Eye (tissue), 1 donor: ENCODE results near the gene ATP6AP2.
"Not testable (repeated sequence)": the region's sequence is repeated elsewhere in the genome, so short reads cannot be mapped to it uniquely, and the experiment has no call there.

ENCODE experiments used
- DNase-seq: peaks from one replicate; pipeline ENCODE4 v3.0.0-alpha.2; 2015

Gene ATP6AP2, protein sequence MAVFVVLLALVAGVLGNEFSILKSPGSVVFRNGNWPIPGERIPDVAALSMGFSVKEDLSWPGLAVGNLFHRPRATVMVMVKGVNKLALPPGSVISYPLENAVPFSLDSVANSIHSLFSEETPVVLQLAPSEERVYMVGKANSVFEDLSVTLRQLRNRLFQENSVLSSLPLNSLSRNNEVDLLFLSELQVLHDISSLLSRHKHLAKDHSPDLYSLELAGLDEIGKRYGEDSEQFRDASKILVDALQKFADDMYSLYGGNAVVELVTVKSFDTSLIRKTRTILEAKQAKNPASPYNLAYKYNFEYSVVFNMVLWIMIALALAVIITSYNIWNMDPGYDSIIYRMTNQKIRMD

DNA sequence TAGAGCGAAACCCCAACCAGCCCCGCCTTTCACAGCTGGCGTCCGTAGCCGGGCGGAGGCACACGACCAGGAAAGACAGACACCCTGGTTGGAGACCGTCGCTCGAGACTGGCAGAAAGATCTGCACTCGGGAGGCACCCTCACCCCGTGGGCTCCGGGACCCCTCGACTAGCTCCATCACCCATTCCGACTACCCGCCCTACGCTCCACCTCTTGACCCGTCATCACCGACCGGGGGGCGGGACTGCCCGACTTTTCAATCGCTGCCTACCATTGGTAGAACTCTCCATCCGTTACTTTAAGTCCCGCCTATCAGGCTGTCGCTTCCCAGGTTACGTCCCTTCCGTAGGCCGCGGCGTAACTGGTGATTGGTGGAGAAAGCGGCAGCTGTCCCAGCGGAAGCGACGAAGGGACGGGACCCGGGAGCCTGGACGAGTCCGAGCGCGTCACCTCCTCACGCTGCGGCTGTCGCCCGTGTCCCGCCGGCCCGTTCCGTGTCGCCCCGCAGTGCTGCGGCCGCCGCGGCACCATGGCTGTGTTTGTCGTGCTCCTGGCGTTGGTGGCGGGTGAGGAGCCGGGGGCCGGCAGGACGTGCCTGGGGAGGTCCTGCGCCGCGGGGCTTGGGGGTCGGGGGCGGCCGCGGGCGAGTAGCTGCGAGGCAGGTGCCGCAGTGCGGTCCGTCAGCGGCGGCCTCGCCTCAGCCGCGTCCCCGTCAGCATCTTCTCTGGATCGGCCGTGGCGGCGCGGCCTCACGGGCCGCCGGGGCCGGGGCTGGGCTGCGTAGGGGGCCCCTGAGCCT is at the start of gene ATP6AP2:
ATP6AP2 (plus strand) TSS at position 434 of the 799 bp plus-strand sequence; CDS start at position 530, 96 bp downstream.
- peak; percentile 97 for DNase-seq

DNA sequence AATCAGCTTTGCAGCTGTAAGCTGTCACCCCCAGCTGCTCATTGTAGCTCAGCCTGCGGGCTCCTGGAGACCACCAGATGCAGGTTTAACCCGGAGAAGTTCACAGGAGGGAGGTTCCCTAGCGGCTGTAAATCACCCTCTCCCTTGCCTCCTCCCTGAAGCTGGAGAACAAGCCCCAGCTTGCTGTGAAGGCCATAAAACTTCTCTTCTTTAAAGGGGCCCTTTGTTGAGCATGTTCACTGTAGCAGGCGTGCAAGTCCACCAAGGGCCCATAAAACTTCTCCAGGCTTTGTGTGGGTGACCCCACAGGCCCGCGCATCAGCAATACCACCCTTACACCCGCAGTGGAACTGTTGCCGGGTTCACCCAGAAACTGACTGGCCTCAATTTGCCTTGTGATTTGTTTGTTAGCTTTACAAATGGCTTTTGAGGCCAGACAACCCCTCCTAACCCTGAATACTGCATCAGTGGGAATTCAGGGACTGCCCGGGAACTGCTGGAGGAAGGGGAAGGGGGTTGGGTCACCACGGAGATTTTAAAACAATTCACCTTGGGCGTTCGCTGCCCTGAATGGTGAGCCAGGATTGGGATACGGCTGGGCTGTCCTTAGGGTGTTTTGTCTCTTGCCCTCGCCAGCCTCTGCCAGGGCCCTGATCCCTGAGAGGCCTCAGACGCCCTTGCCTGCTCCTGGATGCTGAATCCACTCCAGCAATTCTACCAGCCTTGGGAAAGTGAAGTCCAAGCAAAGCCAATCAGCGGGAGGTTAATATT is 49.5 kb upstream of the ATP6AP2 start:
- DNase-seq: peak; percentile 27

DNA sequence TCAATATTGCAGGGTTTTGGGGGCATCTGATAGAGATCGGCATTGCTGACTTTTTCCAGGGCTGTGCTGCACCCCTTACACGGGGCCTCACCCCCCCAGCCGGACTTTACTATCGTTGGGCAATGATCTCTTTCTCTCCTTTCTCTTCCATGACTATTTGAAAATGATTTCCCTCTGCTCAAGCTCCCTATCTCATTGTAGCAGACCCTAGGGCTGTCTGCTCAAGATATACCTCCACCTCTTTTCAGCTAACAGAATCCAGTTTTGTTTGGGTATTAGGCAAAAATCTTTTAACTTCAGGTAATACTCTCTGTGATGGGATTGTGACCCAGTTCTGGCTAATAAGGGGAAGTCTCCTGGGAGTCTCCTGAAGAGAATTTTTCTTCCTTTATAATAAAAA is 43.5 kb upstream of the ATP6AP2 start:
- DNase-seq: no peak

DNA sequence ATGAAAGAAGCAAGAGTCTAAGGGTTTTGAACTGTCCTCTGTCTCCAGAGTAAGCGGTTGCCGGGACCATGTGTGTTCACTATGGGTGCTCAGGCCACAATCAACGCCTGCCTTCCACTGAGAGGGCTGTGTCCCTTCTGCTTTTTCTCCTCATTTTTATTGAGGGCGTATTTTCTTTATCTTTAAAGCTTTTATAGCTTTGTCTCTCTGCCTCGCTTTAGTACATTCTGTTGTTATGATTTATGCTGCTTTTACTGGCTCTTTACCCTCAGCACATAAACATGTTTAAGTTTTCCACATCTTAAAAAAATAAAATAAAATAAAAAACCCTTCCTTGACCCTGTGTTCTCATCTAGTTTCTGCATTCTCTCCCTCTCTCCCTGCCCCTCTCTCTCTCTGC is 42.4 kb upstream of the ATP6AP2 start:
- DNase-seq: no peak

DNA sequence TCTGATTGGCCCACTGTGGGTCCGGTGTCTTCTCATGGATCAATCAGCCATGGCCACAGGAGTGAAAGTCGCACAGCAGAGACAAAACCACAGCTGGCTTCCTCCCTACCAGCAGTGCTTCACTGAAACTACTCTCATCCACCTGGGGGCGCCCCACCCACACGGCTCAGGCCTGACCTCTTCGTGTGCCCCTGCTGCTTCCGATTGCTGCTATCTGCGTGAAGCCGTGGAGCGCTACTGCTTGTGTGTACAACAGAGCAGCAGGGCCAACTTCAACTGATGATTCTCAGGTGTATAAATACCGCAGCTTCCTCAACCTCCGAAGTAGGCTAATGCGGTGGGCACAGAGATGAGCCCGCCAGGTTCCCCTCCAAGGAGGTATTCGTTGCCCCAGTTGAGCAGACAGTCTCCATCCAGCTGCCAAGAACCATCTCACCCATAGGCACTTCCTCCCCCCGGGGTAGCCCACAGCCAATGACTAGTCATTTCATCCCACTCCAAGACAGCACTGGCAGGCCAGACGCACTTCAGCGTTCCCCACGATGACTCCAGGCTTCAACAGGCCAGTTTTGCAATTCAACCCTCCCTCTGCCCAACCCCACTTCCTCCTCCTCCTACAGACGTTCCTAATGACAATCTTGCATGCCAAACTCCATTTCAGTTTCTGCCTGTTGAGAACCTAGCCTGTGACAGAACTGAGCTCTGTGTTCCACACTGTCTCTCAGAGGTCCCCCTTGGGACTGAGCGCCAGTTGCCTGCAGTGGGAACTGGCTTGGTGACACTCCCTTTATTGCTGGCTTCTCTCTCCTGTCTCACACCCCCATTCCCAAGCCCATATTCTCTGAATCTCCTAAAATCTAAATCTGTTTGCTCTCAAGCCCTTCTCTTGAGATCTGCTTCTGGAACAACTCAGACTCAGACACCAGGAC is 41.3 kb upstream of the ATP6AP2 start:
- no peak for DNase-seq

DNA sequence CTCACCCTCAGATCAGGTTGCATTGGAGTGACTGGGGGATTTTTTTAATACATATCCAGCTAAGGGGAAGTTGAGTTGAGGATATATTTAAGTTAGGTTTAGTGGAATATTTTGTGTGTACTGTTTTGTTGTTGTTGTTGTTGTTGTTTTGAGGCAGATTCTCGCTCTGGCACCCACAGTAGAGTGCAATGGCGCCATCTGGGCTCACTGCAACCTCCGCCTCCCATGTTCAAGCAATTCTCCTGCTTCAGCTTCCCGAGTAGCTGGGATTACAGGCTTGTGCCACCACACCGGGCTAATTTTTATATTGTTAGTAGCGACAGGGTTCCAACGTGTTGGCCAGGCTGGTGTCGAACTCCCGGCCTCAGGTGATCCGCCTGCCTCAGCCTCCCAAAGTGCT is 38.6 kb upstream of the ATP6AP2 start:
- no peak for DNase-seq

DNA sequence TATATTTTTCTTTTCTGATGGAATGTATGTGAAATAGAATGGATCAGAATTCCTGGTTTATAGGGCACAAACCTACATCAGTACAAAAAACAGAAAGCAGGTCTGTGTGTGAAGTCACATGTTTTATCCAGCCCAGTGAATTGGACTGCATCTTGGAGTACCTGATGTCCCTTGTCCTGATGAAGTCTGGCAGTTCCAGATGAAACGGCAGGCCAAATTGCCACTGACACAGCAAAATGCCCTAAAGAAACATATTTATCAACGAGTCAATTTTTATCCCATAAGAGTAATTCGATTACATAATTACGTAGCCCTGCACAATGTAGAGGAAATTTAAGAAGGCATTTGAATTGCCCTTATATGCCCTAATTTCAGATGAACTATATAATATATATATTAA is 37.8 kb upstream of the ATP6AP2 start:
- DNase-seq: no peak

DNA sequence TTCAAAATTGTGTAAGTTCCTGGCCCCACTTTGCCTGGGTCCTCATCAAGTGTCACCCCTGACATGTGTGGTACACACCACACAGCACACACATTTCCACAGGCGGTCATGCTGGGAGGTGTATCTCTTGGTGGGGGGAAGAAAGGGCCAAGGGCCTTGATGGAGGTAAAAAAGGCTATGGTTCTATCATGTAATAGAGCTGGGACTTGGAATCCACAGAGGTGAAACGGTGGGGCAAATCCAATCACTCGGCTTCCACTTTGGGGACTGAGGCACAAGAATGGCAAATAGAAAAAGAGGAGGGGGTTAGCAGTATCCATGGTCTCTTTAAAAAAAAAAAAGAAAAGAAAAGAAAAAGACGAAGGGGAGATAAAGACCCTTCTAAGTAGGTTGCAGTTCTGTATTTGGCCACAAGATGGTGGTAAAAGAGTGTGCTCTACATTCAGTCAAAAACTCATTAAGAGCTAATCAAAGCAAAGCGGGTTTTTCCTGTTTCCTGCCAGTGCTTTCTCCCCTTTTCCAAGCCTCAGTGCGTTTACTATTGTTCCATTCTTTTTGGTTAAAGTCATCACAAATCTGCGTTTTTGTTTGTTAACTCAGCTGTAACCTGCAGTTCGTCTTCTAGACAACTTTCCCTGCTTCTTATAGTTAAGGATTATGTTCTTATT is 37.0 kb upstream of the ATP6AP2 start:
- peak; percentile 91 for DNase-seq

DNA sequence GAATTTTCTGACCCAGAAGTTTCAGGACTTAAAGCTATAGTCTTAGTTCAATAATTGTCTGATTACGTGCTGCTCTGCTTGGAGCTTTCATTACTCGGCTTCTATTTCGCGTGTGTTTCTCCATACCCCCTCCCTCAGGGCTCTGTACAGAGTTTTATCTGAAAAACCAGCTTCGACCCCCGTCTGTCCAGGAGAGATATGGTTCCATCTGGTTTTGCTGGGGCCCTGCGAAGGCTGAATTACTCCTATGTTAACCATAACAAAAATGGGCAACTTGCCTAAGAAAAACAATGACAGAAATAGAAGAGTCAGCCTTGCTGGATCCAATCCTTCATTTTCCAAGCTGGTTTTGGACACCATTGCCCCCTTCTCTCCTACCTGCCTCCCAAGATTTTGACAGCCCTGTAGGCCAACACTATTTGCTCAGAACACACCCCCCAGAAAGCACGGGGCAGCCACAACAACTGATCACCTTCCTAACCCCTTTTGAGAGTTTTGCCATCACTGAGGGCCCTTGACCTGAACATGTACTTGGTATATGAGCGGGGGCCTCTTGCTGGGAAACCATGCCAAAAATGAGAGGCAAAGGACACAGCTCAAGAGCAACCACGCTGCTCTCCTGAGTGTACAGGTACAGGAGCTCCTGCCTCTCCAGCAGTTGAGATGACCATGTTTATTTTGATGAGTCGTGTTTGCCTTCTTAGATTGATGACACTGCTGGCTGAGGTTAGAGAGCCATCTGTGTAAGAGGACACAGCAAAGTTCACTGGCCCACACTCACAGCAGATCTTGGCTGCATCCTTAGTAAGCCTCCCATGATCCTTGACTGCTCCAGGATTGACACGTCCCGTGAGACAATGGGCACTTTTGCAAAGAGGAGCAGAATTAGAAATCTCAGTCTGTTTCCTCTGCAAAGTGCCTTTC is 36.2 kb upstream of the ATP6AP2 start:
- no peak for DNase-seq

DNA sequence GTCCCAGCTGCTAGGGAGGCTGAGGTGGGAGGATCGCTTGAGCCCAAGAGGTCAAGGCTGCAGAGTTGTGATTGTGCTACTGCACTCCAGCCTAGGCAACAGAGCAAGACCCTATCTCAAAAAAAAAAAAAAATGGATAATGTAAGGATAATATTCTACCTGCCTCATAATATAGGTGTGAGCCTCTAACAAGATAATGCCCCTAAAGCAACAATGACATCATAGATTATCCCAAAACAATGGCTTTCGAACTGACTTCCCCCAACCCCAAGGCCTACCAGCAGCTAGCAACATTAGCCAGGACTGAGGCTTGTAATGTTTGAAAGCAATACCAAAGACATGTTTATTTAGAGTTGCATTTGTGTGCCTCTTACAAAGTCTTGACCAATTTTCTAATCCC is 33.9 kb upstream of the ATP6AP2 start:
- DNase-seq: no peak

DNA sequence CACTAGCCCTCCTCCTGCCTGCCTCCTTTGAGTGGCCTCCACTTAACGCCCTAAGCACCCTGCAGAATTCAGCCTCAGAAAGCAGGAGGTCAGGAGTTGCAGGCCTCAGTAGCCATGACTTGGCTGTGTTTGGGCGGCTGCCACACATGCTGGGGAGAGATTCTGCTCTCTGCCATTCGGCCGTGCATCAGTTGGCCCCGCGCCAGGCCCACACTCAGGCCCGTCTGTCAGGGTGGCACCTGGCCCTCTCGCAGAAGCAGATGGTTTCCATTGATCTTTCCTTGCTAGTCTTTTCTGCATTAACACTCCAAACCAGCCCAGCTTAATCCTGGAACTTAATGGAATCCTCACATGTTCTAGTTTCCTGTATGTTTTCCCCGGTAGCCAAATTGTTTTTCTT is 30.7 kb upstream of the ATP6AP2 start:
- DNase-seq: peak; percentile 56

DNA sequence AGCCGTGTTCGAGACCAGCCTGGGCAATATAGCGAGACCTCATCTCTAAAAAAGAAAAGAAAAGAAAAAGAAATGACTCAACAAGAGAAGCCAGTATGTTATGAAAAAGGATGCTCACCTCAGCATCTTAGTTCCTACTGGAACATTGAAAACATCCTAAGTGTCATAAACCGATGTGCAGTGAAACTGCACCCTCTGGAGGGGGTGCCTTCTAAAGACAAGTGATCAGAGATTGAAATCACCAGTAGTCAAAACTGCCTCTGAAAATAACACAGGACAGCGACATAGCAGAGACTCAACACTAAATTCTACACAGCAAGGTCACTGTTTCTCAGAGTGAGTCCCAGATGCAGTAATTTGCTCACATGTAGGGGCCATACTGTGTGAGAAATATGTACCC is 28.0 kb upstream of the ATP6AP2 start:
- no peak for DNase-seq

DNA sequence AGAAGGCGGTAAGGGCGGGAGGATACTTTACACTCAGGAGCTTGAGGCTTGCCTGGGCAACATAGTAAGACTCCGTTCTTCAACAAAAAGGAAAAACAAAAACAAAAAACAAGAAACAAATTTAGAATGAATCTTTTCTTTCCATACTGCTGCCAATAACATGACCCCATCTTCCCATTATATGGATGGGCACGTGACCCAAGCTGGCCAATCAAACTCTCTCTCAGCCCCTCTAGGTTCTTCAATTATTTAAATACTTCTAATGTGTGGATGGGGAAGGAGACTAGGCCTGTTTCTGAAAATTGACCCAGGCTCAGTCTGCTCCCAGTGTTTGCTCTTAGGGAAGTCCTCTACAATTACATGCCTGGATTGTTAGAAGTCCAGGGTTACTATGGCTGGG is 22.2 kb upstream of the ATP6AP2 start:
- no peak for DNase-seq

DNA sequence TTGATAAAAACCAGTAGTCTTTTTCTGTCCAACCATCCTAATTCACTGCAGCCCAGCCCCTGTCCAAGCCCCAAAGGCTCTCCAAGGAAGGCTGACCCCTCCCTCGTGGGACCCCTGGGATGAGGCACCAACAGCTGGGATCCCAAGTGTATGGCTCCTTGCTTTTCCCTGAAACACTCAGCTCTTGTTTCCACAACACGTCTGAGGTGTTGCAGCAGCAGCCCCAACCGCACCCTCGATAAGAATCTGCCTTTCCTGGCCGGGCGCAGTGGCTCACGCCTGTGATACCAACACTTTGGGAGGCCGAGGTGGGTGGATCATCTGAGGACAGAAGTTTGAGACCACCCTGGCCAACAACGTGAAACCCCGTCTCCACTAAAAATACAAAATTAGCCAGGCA is 17.0 kb upstream of the ATP6AP2 start:
- DNase-seq: no peak

DNA sequence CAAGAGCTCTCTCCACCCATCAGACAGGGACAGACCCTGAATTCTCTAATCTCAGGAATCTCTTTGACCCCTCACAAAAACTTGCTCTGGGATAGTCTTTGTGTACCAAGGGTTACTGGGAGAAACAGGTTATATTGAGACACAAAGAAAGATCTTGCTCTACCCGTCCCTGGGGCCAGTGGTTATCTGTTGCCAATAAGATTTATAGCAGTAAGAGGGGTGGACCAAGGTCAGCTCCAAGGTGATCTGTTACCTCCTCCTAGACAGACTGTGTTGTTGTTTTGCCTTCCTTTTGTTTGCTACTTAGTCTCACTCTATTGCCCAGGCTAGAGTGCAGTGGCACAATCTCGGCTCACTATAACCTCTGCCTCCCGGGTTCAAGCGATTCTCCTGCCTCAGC is 16.3 kb upstream of the ATP6AP2 start:
- DNase-seq: no peak

DNA sequence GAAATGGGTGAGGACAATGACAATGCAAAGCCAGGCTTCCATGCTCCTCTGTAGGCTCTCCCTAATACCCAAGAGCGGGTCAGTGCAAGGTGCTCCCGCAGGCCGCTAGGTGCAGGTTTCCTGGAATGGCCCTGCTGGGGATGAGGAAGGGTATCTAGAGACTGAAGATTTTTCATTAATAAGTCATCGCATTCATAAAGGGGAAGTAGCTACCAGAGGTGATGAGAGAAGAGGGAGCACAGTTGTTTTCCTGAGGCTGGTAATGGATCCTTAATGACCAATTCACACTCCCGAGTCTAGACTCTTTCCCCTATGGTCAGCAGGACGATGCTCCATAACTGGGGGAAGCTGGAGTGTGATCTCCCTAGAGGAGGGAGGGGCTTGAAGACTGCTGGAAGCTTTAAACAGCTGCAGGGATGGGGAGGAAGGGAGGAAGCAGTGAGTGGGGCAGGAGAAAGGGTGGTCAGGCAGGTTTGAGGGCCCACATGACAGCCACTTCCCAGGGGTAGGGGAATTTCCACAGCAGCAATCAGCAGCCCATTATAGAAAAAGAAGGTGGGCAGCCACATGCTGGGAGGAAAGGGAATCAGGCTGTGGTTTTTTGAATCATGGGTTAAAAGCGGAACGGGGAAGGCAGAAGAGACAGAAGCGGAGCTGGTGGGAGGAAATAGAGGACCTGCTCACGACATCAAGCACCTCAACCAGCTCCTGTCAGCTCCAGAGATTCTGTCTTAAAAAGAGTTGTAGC is 10.2 kb upstream of the ATP6AP2 start:
- DNase-seq: no peak

DNA sequence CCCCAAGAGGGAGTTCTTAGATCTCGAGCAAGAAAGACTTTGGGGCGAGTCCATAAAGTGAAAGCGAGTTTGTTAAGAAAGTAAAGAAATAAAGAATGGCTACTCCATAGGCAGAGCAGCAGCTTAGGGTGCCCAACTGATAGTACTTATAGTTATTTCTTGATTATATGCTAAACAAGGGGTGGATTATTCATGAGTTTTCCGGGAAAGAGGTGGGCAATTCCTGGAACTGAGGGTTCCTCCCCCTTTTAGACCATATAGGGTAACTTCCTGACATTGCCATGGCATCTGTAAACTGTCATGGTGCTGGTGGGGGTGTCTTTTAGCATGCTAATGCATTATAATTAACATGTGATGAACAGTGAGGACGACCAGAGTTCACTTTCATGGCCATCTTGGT is 9.6 kb upstream of the ATP6AP2 start:
- not testable (repeated sequence) for DNase-seq

DNA sequence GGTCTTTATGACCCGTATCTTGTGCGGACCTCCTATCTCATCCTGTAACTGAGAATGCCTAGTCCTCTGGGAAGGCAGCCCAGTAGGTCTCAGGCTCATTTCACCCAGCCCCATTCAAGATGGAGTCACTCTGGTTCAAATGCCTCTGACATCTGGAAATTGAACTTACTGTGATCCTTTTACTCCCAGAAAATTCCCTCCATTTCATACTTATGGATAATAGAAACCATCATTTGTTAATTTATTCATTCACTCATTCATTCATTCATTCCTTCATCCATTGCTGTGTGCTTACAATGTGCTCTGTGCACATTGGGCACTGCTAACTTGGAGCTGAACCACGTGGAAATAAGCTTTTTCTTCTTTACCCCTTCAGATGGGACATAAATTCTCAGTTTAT is 9.2 kb upstream of the ATP6AP2 start:
- no peak for DNase-seq

DNA sequence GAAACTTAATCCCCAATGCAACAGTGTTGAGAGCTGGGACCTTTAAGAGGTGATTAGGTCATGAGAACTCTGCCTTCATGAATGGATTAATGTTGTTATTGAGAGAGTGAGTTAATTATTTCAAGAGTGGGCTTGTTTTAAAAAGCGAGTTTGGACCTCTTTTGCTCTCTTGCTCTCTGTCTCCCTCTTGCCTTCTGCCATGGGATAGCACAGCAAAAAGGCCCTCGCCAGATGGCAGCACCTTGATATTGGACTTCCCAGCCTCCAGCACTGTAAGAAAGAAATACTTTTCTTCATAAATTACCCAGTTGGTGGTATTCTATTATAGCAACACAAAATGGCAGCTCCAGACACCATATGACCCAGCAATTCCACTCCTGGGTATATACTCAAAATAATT is 7.0 kb upstream of the ATP6AP2 start:
- no peak for DNase-seq

DNA sequence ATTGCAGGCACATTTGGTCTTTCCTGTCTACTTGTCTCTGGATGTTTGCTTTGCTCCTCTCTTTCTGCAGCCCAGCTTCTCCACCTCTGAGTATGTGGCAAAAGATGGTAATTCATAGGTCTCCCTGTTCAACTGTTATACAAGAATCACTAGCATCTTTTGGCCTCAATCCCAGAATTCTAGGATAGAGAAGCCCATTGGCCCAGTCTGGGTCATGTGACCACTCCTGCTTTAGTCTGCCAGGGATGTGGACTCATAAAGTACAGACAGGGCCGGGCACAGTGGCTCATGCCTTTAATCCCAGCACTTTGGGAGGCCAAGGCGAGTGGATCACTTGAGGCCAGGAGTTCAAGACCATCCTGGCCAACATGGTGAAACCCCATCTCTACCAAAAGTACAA is 5.4 kb upstream of the ATP6AP2 start:
- DNase-seq: not testable (repeated sequence)
